WERI-Rb-1 (cell line): ENCODE measurements around the gene HIF1A.

Source experiments
- DNase-seq: peaks from one replicate; pipeline ENCODE4 v3.0.0-alpha.2; 2020
- H3K27ac ChIP-seq: fragments of 250-450 bp; sonication (Bioruptor Pico); 2 replicates; pipeline ENCODE4 v1.5.1; 2020; ENCODE audit warnings: mild to moderate bottlenecking, moderate library complexity
- H3K27me3 ChIP-seq: fragments of 250-450 bp; sonication (Bioruptor Pico); 2 replicates; pipeline ENCODE4 v1.5.1; 2021; ENCODE audit warnings: mild to moderate bottlenecking, low read depth, moderate library complexity; ENCODE audit not compliant: insufficient read depth, severe bottlenecking
- H3K36me3 ChIP-seq: fragments of 250-450 bp; sonication (Bioruptor Pico); 2 replicates; pipeline ENCODE4 v1.5.1; 2020; ENCODE audit warnings: mild to moderate bottlenecking, moderate library complexity
- H3K4me3 ChIP-seq: 2 replicates; pipeline ENCODE4 v1.5.1; 2011; ENCODE audit warnings: low read depth, mild to moderate bottlenecking, control low read depth, low read length
- H3K9me3 ChIP-seq: fragments of 250-450 bp; sonication (Bioruptor Pico); 2 replicates; pipeline ENCODE4 v1.5.1; 2021; ENCODE audit warnings: mild to moderate bottlenecking, moderate library complexity; ENCODE audit not compliant: severe bottlenecking
- TF ChIP-seq, protein P1 (sequence below): IDR thresholded peaks from 2 replicates; pipeline ENCODE4 v1.5.1; 2011; ENCODE audit warnings: low read depth, mild to moderate bottlenecking, control low read depth, inconsistent platforms, low read length

HIF1A gene

DNA sequence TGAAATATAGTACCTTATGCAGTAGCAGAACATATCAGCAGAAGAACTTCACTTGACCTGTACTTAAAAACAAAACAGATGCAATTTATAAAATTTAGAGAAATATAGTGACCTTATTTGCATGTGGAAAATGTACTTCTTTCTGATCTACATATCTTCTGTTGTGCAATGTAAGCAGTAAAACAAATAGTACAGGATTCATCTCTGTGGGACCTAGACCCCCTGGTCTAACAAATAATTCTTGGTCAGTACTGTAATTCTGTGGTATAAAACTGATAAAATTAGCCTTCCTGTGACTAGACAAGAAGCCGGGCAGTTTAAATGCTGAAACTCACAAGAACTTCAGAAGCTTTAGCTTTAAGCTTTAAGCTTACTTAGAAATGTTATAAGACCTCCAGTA, 21.6 kb downstream of the HIF1A start:
- no peak overlapping the region for H3K27ac ChIP-seq
- H3K27me3 ChIP-seq, result no peaks in the 10 kb centered on the region
- H3K36me3 ChIP-seq, result peaks cover under 1% of the 10 kb centered on the region
- no peak for DNase-seq
- H3K9me3 ChIP-seq, result no peaks in the 10 kb centered on the region
- H3K4me3 ChIP-seq, result no peak overlapping the region
- TF ChIP-seq, protein P1, sequence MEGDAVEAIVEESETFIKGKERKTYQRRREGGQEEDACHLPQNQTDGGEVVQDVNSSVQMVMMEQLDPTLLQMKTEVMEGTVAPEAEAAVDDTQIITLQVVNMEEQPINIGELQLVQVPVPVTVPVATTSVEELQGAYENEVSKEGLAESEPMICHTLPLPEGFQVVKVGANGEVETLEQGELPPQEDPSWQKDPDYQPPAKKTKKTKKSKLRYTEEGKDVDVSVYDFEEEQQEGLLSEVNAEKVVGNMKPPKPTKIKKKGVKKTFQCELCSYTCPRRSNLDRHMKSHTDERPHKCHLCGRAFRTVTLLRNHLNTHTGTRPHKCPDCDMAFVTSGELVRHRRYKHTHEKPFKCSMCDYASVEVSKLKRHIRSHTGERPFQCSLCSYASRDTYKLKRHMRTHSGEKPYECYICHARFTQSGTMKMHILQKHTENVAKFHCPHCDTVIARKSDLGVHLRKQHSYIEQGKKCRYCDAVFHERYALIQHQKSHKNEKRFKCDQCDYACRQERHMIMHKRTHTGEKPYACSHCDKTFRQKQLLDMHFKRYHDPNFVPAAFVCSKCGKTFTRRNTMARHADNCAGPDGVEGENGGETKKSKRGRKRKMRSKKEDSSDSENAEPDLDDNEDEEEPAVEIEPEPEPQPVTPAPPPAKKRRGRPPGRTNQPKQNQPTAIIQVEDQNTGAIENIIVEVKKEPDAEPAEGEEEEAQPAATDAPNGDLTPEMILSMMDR, result no peak

- Histone ChIP-seq H3K27ac (no peak overlapping the region), H3K27me3 (no peaks in the 10 kb centered on the region), H3K9me3 (no peaks in the 10 kb centered on the region), H3K4me3 (no peak overlapping the region), H3K36me3 (peaks cover 8% of the 10 kb centered on the region)
- DNase-seq, result no peak
- TF ChIP-seq, protein P1, result no peak
These were observed 22.7 kb downstream of the HIF1A start for GRCh38 chr14:61718039-61718438.

DNA sequence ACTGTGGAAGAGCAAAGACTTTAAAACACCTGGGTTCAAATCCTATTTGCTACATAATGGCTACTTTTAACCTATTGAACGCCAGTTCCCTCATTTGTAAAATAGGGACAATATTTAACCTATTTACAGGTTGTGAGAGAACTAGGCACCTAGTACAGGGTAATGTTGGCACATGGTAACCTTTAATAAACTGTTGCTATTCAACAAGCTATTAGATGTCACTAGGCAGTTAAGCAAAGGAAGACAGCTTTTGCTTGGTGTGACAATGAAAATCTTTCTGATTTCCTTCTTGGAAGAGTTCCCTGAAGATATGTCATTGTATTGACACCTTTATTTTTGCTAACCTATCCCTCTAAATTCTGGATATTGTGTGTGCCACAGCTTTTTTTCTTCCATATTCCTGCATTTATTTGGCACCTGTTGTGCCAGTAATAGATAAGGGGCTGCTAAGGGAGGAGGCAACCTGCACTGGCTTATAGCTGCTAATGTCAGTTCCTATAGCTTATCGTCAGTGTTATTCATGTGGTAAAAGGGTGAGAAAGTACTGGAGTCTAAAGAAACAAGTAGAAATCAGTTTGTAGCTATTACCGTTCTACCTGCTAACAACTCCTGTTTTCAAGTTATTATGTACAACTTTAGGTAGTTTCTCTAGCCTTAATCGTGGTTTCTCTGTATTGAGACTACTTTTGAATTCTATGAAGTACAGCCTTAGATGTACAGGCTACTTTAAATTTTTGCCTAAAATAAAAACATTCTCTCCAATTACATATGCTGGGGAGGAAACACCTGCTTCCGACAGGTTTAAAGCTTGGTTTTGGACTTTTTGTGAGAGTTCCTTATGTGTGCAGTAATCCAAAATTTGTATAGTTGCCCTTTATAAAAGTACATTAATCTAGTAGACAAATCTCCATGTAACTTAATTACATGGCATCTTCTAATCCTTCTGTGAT, 24.3 kb downstream of the HIF1A start:
- Histone ChIP-seq H3K27ac (no peak overlapping the region), H3K4me3 (no peak overlapping the region), H3K36me3 (peaks cover 20% of the 10 kb centered on the region)

GRCh38 chr14:61720294-61720661, 25.0 kb downstream of the HIF1A start:
- no peaks in the 10 kb centered on the region for H3K27me3 ChIP-seq
- H3K9me3 ChIP-seq, result no peaks in the 10 kb centered on the region
- TF ChIP-seq, protein P1, result no peak
- no peak overlapping the region for H3K4me3 ChIP-seq
- H3K27ac ChIP-seq, result no peak overlapping the region
- H3K36me3 ChIP-seq, result peaks cover 26% of the 10 kb centered on the region
- no peak for DNase-seq

More for the DNA sequence above, 24.3 kb downstream of the HIF1A start:
- DNase-seq, result no peak
- no peaks in the 10 kb centered on the region for H3K9me3 ChIP-seq
- TF ChIP-seq, protein P1, result no peak
- H3K27me3 ChIP-seq, result no peaks in the 10 kb centered on the region

GRCh38 chr14:61720741-61721140, 25.4 kb downstream of the HIF1A start:
- H3K27me3 ChIP-seq, result no peaks in the 10 kb centered on the region
- H3K27ac ChIP-seq, result no peak overlapping the region
- H3K9me3 ChIP-seq, result no peaks in the 10 kb centered on the region
- no peak overlapping the region for H3K4me3 ChIP-seq
- TF ChIP-seq, protein P1, result no peak
- DNase-seq, result no peak
- peaks cover 28% of the 10 kb centered on the region for H3K36me3 ChIP-seq
